HepG2 (cell line): ENCODE results near the gene CAMKMT. TPM values are rescaled to one million over a fixed set of nuclear protein-coding genes. Genes with fewer than 3 reads are reported as not detected.

Experiments used
- FOXC1 ChIP-seq: sonication (generic); formaldehyde crosslinking; IDR thresholded peaks from 2 replicates; pipeline ENCODE4 v1.8.0; 2022; ENCODE audit warnings: mild to moderate bottlenecking, missing genetic modification reagents, borderline replicate concordance
- MNT ChIP-seq: fragments of 450-650 bp; IDR thresholded peaks from 2 replicates; pipeline ENCODE4 v1.6.1; 2016
- THAP8 ChIP-seq: sonication (generic); formaldehyde crosslinking; IDR thresholded peaks from 2 replicates; pipeline ENCODE4 v1.5.1; 2020; ENCODE audit warnings: missing genetic modification reagents, mild to moderate bottlenecking, borderline replicate concordance
- THRA ChIP-seq: sonication (generic); formaldehyde crosslinking; IDR thresholded peaks from 2 replicates; pipeline ENCODE4 v1.4.0; 2020; ENCODE audit warnings: missing genetic modification reagents, borderline replicate concordance
- ZFP41 ChIP-seq: sonication (generic); formaldehyde crosslinking; IDR thresholded peaks from 2 replicates; pipeline ENCODE4 v1.4.0; 2020; ENCODE audit warnings: mild to moderate bottlenecking, missing genetic modification reagents, borderline replicate concordance
- ZNF24 ChIP-seq: fragments of 450-650 bp; IDR thresholded peaks from 2 replicates; pipeline ENCODE4 v1.6.1; 2017; ENCODE audit warnings: antibody characterized with exemption, mild to moderate bottlenecking
- ZNF687 ChIP-seq: sonication (generic); formaldehyde crosslinking; IDR thresholded peaks from 2 replicates; pipeline ENCODE4 v1.5.1; 2020; ENCODE audit warnings: mild to moderate bottlenecking, missing genetic modification reagents, moderate library complexity
- polyA plus RNA-seq, 8 experiments: library from polyadenylated mRNA; depleted of rRNA in 3 of 8; stranded (reverse) in 7 of 8; unstranded in 1 of 8; fragments of >200 nt; fragmentation: Illumina TruSeq in 4 of 8; extraction: Trizol in 4 of 8; gene quantifications; 2 replicates each; pipeline versions ENCODE4 v1.2.1 to v1.2.3, GENCODE V29; 2011 to 2016; ENCODE audit warnings: low read depth in 4 of 8, missing spikeins in 1 of 8, mixed read lengths in 1 of 8; ENCODE audit not compliant: insufficient read depth in 1 of 8
- total RNA-seq, 5 experiments: library from RNA; depleted of rRNA; stranded (reverse); fragments of >200 nt; fragmentation: Illumina TruSeq; extraction: Trizol; gene quantifications; 2 replicates each; pipeline ENCODE4 v1.2.3, GENCODE V29; 2016; ENCODE audit warnings: low read depth in 1 of 5

CAMKMT gene
- total and polyA plus RNA-seq, 2 of the 13 experiments (the other 11 are each of a cell fraction or from before 2014, with no cell fraction given) = 6.9 to 20.8 TPM

GRCh38 chr2:44537264-44537663, 175.5 kb downstream of the CAMKMT start (continued):
- TF ChIP-seq ZNF687 (CRISPR knock-in tag) = no peak
- TF ChIP-seq ZNF24 = no peak
- no peak for TF ChIP-seq THAP8 (CRISPR knock-in tag)
- no peak for TF ChIP-seq FOXC1 (CRISPR knock-in tag)
- TF ChIP-seq ZFP41 (CRISPR knock-in tag) = no peak
- TF ChIP-seq MNT = no peak
- no peak for TF ChIP-seq THRA (CRISPR knock-in tag)
